GM12878 (cell line): ENCODE measurements around the gene YBX1. TPM values are rescaled to one million over a fixed set of nuclear protein-coding genes. Genes with fewer than 3 reads are reported as not detected.

Source experiments
- ATF7 ChIP-seq: fragments of 450-650 bp; IDR thresholded peaks from 2 replicates; pipeline ENCODE4 v1.6.1; 2016; ENCODE audit warnings: low read depth, mild to moderate bottlenecking
- CBFB ChIP-seq: IDR thresholded peaks from 2 replicates; pipeline ENCODE4 v1.6.1; 2016; ENCODE audit warnings: antibody characterized with exemption, low read depth
- CBX3 ChIP-seq: fragments of 200-600 bp; sonication (generic); IDR thresholded peaks from 2 replicates; pipeline ENCODE4 v1.6.1; 2016; ENCODE audit warnings: low read depth, borderline replicate concordance
- CEBPB ChIP-seq, 2 experiments: fragments of 150-350 bp in 1 of 2; IDR thresholded peaks; 2 replicates each; pipeline ENCODE4 v1.6.1; 2012 to 2014; ENCODE audit warnings: low read depth in 2 of 2, low read length in 2 of 2, borderline replicate concordance in 1 of 2, inconsistent platforms in 1 of 2
- CREB1 ChIP-seq: IDR thresholded peaks from 2 replicates; pipeline ENCODE4 v1.6.1; 2012; ENCODE audit warnings: low read depth, mild to moderate bottlenecking, inconsistent platforms
- GATAD2B ChIP-seq: fragments of 450-650 bp; conservative IDR thresholded peaks from 2 replicates; pipeline ENCODE4 v1.6.1; 2017; ENCODE audit warnings: low read depth, mild to moderate bottlenecking, moderate library complexity
- HDAC6 ChIP-seq: fragments of 200-600 bp; sonication (generic); IDR thresholded peaks from one replicate; pipeline ENCODE4 v1.8.0; 2017; ENCODE audit warnings: antibody characterized with exemption; ENCODE audit not compliant: unreplicated experiment
- HDGF ChIP-seq: fragments of 450-650 bp; IDR thresholded peaks from 2 replicates; pipeline ENCODE4 v1.6.1; 2016; ENCODE audit warnings: antibody characterized with exemption
- IKZF2 ChIP-seq, 2 experiments: fragments of 450-650 bp; IDR thresholded peaks; 2 replicates each; pipeline ENCODE4 v1.6.1; 2017; ENCODE audit warnings: mild to moderate bottlenecking in 2 of 2, moderate library complexity in 2 of 2
- KLF5 ChIP-seq: fragments of 450-650 bp; IDR thresholded peaks from 2 replicates; pipeline ENCODE4 v1.6.1; 2014; ENCODE audit warnings: mild to moderate bottlenecking; ENCODE audit not compliant: partially characterized antibody
- RAD21 ChIP-seq: IDR thresholded peaks from 2 replicates; pipeline ENCODE4 v1.6.1; 2011; ENCODE audit warnings: mild to moderate bottlenecking, low read depth, low read length, moderate library complexity; ENCODE audit not compliant: insufficient read depth
- RCOR1 ChIP-seq: conservative IDR thresholded peaks from 2 replicates; pipeline ENCODE4 v1.6.1; 2012; ENCODE audit warnings: low read depth, low read length, improper control_type of control experiment
- RFX5 ChIP-seq: IDR thresholded peaks from 2 replicates; pipeline ENCODE4 v1.6.1; 2011; ENCODE audit warnings: low read depth, low read length, improper control_type of control experiment
- SREBF1 ChIP-seq: IDR thresholded peaks from 2 replicates; pipeline ENCODE4 v1.6.1; 2012; ENCODE audit warnings: mild to moderate bottlenecking, low read length
- TCF3 ChIP-seq: IDR thresholded peaks from 2 replicates; pipeline ENCODE4 v1.6.1; 2012; ENCODE audit warnings: low read depth, mild to moderate bottlenecking, low read length, borderline replicate concordance; ENCODE audit not compliant: insufficient read depth
- polyA plus RNA-seq, 11 experiments: library from polyadenylated mRNA; depleted of rRNA in 4 of 11; unstranded in 6 of 11; stranded (reverse) in 5 of 11; fragments of >200 nt; fragmentation: Nextera tagmentation in 4 of 11; fragmentation: Illumina TruSeq in 1 of 11; extraction: Ambion mirVana in 4 of 11; extraction: Trizol in 1 of 11; gene quantifications; 1 replicate in 1 of 11; 2 replicates in 10 of 11; pipeline versions ENCODE4 v1.2.1 to v1.2.3, GENCODE V29; 2011 to 2016; ENCODE audit warnings: inconsistent platforms in 2 of 11, missing spikeins in 2 of 11, low read depth in 1 of 11
- total RNA-seq, 4 experiments: library from RNA; depleted of rRNA in 3 of 4; stranded (reverse); fragments of >200 nt in 3 of 4; fragmentation: Illumina TruSeq in 1 of 4; extraction: Trizol in 1 of 4; gene quantifications; 2 replicates each; pipeline versions ENCODE4 v1.2.1 to v1.2.3, GENCODE V29; 2013 to 2021
- TF ChIP-seq, protein P1 (sequence below): fragments of 450-650 bp; IDR thresholded peaks from 2 replicates; pipeline ENCODE4 v1.6.1; 2016; ENCODE audit warnings: mild to moderate bottlenecking, moderate library complexity, borderline replicate concordance
- TF ChIP-seq, protein P2 (sequence below): fragments of 450-650 bp; IDR thresholded peaks from 2 replicates; pipeline ENCODE4 v1.6.1; 2016; ENCODE audit warnings: mild to moderate bottlenecking
- TF ChIP-seq, protein P3 (sequence below): IDR thresholded peaks from 2 replicates; pipeline ENCODE4 v1.6.1; 2012; ENCODE audit warnings: low read depth, low read length, improper control_type of control experiment
- TF ChIP-seq, protein P4 (sequence below): fragments of 450-650 bp; IDR thresholded peaks from 2 replicates; pipeline ENCODE4 v1.6.1; 2014; ENCODE audit warnings: mild to moderate bottlenecking
- TF ChIP-seq, protein P5 (sequence below): IDR thresholded peaks from 2 replicates; pipeline ENCODE4 v1.6.1; 2011; ENCODE audit warnings: mild to moderate bottlenecking, low read depth, low read length, moderate library complexity; ENCODE audit not compliant: insufficient replicate concordance

YBX1 gene
- total and polyA plus RNA-seq, 10 of the 15 experiments (the other 5 are each of a cell fraction or from before 2014, with no cell fraction given) = 355 to 1,353 (median 858) TPM

DNA sequence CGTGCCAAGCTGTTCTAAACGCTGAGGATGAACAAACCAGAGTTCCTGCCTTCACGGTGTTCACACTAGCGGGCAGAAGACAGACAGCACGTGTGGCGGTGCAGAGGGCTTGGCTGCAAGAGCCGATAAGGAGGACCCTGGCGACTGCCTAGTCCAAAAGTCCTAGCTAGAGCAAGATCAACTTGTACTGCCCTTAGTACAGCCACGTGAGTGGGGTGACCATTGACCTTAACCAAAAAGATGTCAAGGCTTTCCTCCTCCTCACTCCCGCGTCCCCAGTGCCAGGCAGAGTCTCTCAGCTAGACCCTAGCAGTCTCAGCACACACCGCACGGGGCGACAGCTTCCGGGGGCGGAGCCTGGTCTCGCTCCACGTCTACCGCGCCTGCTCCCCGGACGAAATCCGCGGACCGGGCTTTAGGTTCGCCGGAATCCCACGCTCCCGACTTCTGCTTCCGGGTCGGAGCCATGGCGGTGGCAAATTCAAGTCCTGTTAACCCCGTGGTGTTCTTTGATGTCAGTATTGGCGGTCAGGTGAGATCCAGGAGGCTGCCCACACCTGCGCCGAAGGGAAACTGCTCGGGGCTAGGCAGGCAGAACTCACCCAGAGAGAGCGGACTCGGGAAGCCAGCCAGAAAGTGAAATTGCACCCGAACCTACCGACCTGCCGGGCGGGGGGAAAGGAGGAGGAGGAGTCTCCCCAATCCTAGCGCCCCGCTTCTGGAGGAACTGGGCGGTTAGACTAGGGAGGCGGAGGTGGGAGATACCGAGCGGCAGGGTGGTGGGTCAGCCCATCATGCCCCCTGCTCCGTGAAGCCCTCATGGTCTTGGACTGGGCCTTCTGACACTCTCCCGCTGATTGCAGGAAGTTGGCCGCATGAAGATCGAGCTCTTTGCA, 24.0 kb upstream of the YBX1 start, which contains the start of gene PPIH (continued):
- TF ChIP-seq CBFB (peak; percentile 74), ATF7 (0 out of 2 replicates have a peak, but pooled peaks have one; percentile 29), KLF5 (peak; percentile 68), HDGF (0 out of 2 replicates have a peak, but pooled peaks have one; percentile 34), GATAD2B (peak; percentile 50; the same call in 1 of the 2 replicates), RAD21 (no peak), SREBF1 (peak; percentile 89), RCOR1 (0 out of 2 replicates have a peak, but pooled peaks have one; percentile 35), TCF3 (0 out of 2 replicates have a peak, but pooled peaks have one; percentile 49), CBX3 (no peak), CEBPB (IDR thresholded peaks at IDR 0.05; ENCODE audit: borderline replicate concordance in 1 of 2, low read depth in 2 of 2, low read length in 2 of 2) (no peak), RFX5 (peak; percentile 44; the same call in 1 of the 2 replicates), HDAC6 (no peak), CREB1 (peak; percentile 79), IKZF2 (IDR thresholded peaks at IDR 0.05) (peak; percentile 13 to 54; a peak in 2 of 4 replicates)
- TF ChIP-seq, protein P1, sequence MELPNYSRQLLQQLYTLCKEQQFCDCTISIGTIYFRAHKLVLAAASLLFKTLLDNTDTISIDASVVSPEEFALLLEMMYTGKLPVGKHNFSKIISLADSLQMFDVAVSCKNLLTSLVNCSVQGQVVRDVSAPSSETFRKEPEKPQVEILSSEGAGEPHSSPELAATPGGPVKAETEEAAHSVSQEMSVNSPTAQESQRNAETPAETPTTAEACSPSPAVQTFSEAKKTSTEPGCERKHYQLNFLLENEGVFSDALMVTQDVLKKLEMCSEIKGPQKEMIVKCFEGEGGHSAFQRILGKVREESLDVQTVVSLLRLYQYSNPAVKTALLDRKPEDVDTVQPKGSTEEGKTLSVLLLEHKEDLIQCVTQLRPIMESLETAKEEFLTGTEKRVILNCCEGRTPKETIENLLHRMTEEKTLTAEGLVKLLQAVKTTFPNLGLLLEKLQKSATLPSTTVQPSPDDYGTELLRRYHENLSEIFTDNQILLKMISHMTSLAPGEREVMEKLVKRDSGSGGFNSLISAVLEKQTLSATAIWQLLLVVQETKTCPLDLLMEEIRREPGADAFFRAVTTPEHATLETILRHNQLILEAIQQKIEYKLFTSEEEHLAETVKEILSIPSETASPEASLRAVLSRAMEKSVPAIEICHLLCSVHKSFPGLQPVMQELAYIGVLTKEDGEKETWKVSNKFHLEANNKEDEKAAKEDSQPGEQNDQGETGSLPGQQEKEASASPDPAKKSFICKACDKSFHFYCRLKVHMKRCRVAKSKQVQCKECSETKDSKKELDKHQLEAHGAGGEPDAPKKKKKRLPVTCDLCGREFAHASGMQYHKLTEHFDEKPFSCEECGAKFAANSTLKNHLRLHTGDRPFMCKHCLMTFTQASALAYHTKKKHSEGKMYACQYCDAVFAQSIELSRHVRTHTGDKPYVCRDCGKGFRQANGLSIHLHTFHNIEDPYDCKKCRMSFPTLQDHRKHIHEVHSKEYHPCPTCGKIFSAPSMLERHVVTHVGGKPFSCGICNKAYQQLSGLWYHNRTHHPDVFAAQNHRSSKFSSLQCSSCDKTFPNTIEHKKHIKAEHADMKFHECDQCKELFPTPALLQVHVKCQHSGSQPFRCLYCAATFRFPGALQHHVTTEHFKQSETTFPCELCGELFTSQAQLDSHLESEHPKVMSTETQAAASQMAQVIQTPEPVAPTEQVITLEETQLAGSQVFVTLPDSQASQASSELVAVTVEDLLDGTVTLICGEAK = peak; percentile 97
- TF ChIP-seq, protein P2, sequence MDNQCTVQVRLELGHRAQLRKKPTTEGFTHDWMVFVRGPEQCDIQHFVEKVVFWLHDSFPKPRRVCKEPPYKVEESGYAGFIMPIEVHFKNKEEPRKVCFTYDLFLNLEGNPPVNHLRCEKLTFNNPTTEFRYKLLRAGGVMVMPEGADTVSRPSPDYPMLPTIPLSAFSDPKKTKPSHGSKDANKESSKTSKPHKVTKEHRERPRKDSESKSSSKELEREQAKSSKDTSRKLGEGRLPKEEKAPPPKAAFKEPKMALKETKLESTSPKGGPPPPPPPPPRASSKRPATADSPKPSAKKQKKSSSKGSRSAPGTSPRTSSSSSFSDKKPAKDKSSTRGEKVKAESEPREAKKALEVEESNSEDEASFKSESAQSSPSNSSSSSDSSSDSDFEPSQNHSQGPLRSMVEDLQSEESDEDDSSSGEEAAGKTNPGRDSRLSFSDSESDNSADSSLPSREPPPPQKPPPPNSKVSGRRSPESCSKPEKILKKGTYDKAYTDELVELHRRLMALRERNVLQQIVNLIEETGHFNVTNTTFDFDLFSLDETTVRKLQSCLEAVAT = peak; percentile 81
- TF ChIP-seq, protein P3, sequence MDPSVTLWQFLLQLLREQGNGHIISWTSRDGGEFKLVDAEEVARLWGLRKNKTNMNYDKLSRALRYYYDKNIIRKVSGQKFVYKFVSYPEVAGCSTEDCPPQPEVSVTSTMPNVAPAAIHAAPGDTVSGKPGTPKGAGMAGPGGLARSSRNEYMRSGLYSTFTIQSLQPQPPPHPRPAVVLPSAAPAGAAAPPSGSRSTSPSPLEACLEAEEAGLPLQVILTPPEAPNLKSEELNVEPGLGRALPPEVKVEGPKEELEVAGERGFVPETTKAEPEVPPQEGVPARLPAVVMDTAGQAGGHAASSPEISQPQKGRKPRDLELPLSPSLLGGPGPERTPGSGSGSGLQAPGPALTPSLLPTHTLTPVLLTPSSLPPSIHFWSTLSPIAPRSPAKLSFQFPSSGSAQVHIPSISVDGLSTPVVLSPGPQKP = peak; percentile 72
- TF ChIP-seq, protein P4, sequence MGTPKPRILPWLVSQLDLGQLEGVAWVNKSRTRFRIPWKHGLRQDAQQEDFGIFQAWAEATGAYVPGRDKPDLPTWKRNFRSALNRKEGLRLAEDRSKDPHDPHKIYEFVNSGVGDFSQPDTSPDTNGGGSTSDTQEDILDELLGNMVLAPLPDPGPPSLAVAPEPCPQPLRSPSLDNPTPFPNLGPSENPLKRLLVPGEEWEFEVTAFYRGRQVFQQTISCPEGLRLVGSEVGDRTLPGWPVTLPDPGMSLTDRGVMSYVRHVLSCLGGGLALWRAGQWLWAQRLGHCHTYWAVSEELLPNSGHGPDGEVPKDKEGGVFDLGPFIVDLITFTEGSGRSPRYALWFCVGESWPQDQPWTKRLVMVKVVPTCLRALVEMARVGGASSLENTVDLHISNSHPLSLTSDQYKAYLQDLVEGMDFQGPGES = no peak
- TF ChIP-seq, protein P5, sequence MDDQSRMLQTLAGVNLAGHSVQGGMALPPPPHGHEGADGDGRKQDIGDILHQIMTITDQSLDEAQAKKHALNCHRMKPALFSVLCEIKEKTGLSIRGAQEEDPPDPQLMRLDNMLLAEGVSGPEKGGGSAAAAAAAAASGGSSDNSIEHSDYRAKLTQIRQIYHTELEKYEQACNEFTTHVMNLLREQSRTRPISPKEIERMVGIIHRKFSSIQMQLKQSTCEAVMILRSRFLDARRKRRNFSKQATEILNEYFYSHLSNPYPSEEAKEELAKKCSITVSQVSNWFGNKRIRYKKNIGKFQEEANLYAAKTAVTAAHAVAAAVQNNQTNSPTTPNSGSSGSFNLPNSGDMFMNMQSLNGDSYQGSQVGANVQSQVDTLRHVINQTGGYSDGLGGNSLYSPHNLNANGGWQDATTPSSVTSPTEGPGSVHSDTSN = peak; percentile 5
